ENCODE measurements around the gene HDLBP. TPM values are rescaled to one million over a fixed set of nuclear protein-coding genes. Genes with fewer than 3 reads are reported as not detected.

The HDLBP gene
- total RNA-seq, 1 experiment from 2014 or later, result 350 TPM

DNA sequence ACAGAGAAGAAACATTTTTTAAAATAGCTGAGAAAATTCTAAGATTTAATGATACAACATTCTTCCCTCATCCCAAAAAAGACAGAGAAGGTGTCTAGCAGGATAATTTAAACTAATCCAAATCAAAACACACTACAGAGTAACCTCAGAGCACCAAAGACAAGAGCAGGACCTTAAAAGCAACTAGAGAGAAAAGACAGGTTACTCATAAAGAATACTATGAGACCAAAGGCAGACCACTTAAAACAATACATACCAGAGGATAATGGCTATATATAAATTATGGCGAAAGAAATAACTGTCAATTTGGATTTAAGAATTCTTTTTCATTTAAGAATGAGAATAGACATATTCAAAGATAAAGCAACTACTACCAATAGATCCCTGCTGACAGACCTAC lies 40.0 kb downstream of the HDLBP start:
- ChIA-PET POLR2A (no interaction called here), CTCF (interaction anchor here (0.7 kb wide), 1 partner anchor 232 kb away, joined by 4 read pairs; no protein-coding TSS in a partner anchor)
- Histone ChIP-seq H3K27me3 (replicated peaks; ENCODE audit: control insufficient read depth, insufficient read depth, low read length) (no peaks in the 10 kb centered on the region), H3K36me3 (ENCODE audit: control insufficient read depth, insufficient read depth, low read length) (no peaks in the 10 kb centered on the region), H3K4me3 (ENCODE audit: low read depth, low read length) (no peak overlapping the region), H3K9me3 (no peaks in the 10 kb centered on the region), H3K4me1 (peaks cover 16% of the 10 kb centered on the region; the same call in 1 of the 2 replicates)
- Mint-ChIP-seq H3K27me3 (ENCODE audit: insufficient read depth, unreplicated experiment) (no peaks in the 10 kb centered on the region), H3K4me1 (ENCODE audit: low read depth, unreplicated experiment) (peaks cover 49% of the 10 kb centered on the region), H3K27ac (ENCODE audit: unreplicated experiment) (no peak overlapping the region), H3K36me3 (ENCODE audit: insufficient read depth, unreplicated experiment) (peaks cover 31% of the 10 kb centered on the region), H3K9me3 (ENCODE audit: unreplicated experiment) (peaks cover 9% of the 10 kb centered on the region), H3K4me3 (ENCODE audit: unreplicated experiment) (no peak overlapping the region)
- BruUV-seq (replicated peaks), result no TSS peak
- intact Hi-C loops (cut with micrococcal nuclease; ENCODE audit: unreplicated experiment), result no loop called here
- no peak for DNase-seq
- TF ChIP-seq, protein P1, sequence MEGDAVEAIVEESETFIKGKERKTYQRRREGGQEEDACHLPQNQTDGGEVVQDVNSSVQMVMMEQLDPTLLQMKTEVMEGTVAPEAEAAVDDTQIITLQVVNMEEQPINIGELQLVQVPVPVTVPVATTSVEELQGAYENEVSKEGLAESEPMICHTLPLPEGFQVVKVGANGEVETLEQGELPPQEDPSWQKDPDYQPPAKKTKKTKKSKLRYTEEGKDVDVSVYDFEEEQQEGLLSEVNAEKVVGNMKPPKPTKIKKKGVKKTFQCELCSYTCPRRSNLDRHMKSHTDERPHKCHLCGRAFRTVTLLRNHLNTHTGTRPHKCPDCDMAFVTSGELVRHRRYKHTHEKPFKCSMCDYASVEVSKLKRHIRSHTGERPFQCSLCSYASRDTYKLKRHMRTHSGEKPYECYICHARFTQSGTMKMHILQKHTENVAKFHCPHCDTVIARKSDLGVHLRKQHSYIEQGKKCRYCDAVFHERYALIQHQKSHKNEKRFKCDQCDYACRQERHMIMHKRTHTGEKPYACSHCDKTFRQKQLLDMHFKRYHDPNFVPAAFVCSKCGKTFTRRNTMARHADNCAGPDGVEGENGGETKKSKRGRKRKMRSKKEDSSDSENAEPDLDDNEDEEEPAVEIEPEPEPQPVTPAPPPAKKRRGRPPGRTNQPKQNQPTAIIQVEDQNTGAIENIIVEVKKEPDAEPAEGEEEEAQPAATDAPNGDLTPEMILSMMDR (IDR thresholded peaks at IDR 0.05; ENCODE audit: insufficient read depth in 1 of 2, low read depth in 1 of 2, low read length in 1 of 2, severe bottlenecking in 1 of 2, unreplicated experiment in 1 of 2), result no peak

DNA sequence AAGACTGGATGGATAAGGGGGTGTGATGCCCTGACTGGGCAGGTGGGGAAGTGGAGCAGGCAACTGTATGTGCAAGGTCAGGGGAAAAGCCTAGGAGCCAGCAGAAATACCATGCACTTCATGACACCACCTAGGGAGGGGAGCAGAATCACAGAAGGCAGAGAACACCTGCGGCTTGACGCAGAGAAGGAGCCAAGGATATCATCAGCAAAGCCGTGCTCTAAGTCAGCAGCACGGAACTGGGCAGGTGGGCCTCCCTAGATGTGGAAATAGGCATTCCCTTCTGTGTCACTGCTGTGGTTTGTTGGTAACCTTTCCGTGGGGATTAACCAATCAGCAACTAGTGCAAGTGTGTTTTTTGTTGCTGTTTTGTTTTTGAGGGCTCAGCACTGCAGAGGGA lies 41.3 kb downstream of the HDLBP start:
- H3K27ac Mint-ChIP-seq (ENCODE audit: unreplicated experiment), result peak overlapping the region; percentile 69
- BruUV-seq (replicated peaks), result no TSS peak

DNA sequence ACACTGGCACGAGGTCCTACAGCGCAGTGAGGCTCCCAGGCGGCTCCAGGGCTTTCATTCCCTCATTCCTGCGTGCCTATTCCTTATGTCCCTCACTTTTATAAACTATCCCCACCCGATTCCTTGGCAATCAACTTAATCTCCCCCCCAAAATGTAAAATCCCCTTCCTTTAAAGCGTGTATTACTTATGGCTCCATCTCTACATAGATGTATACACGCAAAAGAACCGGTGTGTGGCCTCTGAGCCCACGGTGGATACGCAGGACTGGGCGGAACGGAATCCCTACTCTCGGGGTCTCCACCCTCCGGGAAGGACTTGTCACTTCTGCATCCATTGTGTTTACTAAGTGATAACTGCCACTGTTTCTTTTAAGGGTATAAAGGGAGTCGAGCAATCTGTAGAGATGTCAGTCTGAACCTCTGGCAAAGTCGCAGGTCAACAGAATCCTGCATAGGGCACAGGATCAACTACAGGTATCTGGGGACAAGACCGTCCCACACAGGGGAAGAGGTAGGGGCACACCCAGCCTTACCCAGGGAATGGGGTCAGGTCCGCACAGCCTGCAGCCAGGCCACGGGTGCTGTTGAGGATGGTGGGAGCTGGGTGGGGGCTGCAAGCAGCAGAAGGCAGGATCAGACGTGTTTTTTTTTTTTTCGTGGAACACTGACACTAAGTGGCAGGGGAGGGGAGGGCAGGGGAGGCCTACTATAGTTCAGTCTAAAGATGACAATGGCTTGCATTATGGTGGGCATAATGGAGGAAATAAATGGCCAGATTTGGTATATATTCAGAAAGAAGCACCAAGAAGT lies 42.1 kb downstream of the HDLBP start:
- Mint-ChIP-seq H3K27me3 (ENCODE audit: insufficient read depth, unreplicated experiment) (no peaks in the 10 kb centered on the region), H3K36me3 (ENCODE audit: insufficient read depth, unreplicated experiment) (peaks cover 45% of the 10 kb centered on the region), H3K4me3 (ENCODE audit: unreplicated experiment) (peak overlapping the region; percentile 61), H3K4me1 (ENCODE audit: low read depth, unreplicated experiment) (peaks cover 38% of the 10 kb centered on the region), H3K9me3 (ENCODE audit: unreplicated experiment) (peaks cover 9% of the 10 kb centered on the region), H3K27ac (ENCODE audit: unreplicated experiment) (peak overlapping the region; percentile 69)
- TF ChIP-seq, protein P1 (IDR thresholded peaks at IDR 0.05; ENCODE audit: insufficient read depth in 1 of 2, low read depth in 1 of 2, low read length in 1 of 2, severe bottlenecking in 1 of 2, unreplicated experiment in 1 of 2), result no peak
- BruUV-seq (replicated peaks), result TSS peak; percentile 61
- CTCF ChIA-PET, result no interaction called here
- no peak for DNase-seq
- Histone ChIP-seq H3K4me1 (peaks cover 11% of the 10 kb centered on the region; the same call in 1 of the 2 replicates), H3K27me3 (replicated peaks; ENCODE audit: control insufficient read depth, insufficient read depth, low read length) (no peaks in the 10 kb centered on the region), H3K36me3 (ENCODE audit: control insufficient read depth, insufficient read depth, low read length) (no peaks in the 10 kb centered on the region), H3K9me3 (no peaks in the 10 kb centered on the region), H3K4me3 (ENCODE audit: low read depth, low read length) (peak overlapping the region; percentile 49)
- intact Hi-C loops (cut with micrococcal nuclease; ENCODE audit: unreplicated experiment), result loop anchor here (2.0 kb wide), 1 partner anchor 41 kb away; the partner anchor contains the start of genes HDLBP and SEPTIN2
- POLR2A ChIA-PET, result no interaction called here

More for the DNA sequence above, 41.3 kb downstream of the HDLBP start:
- TF ChIP-seq, protein P1 (IDR thresholded peaks at IDR 0.05; ENCODE audit: insufficient read depth in 1 of 2, low read depth in 1 of 2, low read length in 1 of 2, severe bottlenecking in 1 of 2, unreplicated experiment in 1 of 2), result no peak
- no peaks in the 10 kb centered on the region for H3K9me3 ChIP-seq
- no peak for DNase-seq
- no peak overlapping the region for H3K4me3 Mint-ChIP-seq (ENCODE audit: unreplicated experiment)
- no peaks in the 10 kb centered on the region for H3K36me3 ChIP-seq (ENCODE audit: control insufficient read depth, insufficient read depth, low read length)
- peaks cover 38% of the 10 kb centered on the region for H3K36me3 Mint-ChIP-seq (ENCODE audit: insufficient read depth, unreplicated experiment)
- intact Hi-C loops (cut with micrococcal nuclease; ENCODE audit: unreplicated experiment), result no loop called here
- H3K4me1 ChIP-seq, result peaks cover 11% of the 10 kb centered on the region; the same call in 1 of the 2 replicates
- no peak overlapping the region for H3K4me3 ChIP-seq (ENCODE audit: low read depth, low read length)
- peaks cover 9% of the 10 kb centered on the region for H3K9me3 Mint-ChIP-seq (ENCODE audit: unreplicated experiment)
- ChIA-PET POLR2A (no interaction called here), CTCF (no interaction called here)
- H3K27me3 Mint-ChIP-seq (ENCODE audit: insufficient read depth, unreplicated experiment), result no peaks in the 10 kb centered on the region
- H3K27me3 ChIP-seq (replicated peaks; ENCODE audit: control insufficient read depth, insufficient read depth, low read length), result no peaks in the 10 kb centered on the region
- peaks cover 40% of the 10 kb centered on the region for H3K4me1 Mint-ChIP-seq (ENCODE audit: low read depth, unreplicated experiment)

Measured in Caco-2 (cell line).